ENCODE results near the gene EPB41L1.

DNA sequence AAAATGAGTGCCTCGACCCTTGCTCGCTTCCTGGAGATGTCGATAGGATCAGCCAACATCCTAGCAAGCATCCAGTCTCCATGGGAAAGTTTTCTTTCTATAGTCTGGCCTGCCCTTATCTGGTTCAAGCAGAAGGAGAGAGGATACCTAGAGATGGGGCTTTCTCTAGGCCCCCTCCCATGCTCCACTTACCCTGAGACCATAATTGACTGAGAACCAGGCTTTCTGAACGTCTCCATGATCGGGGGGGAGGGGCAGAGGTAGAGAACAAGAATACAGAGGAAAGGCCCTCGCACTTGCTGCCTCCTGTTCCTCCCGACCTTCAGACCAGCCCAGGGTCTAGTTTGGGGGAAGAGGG, 31.6 kb upstream of the EPB41L1 start:
- TF ChIP-seq POLR2A (IDR thresholded peaks at IDR 0.05) (no peak), POLR2AphosphoS5 (IDR thresholded peaks at IDR 0.05; ENCODE audit: insufficient read depth in 1 of 2, low read depth in 1 of 2) (no peak)
- TF ChIP-seq, protein P1, sequence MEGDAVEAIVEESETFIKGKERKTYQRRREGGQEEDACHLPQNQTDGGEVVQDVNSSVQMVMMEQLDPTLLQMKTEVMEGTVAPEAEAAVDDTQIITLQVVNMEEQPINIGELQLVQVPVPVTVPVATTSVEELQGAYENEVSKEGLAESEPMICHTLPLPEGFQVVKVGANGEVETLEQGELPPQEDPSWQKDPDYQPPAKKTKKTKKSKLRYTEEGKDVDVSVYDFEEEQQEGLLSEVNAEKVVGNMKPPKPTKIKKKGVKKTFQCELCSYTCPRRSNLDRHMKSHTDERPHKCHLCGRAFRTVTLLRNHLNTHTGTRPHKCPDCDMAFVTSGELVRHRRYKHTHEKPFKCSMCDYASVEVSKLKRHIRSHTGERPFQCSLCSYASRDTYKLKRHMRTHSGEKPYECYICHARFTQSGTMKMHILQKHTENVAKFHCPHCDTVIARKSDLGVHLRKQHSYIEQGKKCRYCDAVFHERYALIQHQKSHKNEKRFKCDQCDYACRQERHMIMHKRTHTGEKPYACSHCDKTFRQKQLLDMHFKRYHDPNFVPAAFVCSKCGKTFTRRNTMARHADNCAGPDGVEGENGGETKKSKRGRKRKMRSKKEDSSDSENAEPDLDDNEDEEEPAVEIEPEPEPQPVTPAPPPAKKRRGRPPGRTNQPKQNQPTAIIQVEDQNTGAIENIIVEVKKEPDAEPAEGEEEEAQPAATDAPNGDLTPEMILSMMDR (IDR thresholded peaks at IDR 0.05) = no peak

Data from vagina (tissue), 2 donors.